ENCODE measurements around the gene EXTL2.

DNA sequence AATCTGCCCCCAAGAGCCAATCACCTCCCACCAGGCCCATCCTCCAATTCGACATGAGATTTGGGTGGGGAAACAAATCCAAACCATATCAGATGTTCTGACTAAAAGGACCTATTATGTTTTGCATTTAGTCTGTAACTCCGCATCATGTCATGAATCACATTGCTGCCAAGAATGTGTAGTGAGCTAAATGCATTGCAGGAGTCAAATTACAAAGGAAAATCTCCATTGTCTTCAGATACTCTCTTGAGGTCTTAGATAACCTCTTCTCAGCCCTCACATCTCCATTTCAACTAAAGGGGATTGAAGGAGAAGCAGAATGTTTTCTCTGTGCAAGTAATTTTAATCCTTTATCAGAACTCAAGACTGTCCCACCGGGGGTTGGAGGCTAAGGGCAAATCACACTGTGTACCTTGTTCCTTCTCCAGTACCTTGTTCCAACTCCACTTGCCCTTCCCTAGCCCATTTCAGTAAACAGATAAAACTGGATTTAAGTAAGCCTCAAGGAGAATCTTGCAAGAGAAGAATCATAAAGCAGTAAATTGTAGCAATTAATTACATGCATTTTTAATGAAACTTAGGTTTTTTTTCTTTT is 34.1 kb downstream of the EXTL2 start:
- TF ChIP-seq CBX8 (IDR thresholded peaks at IDR 0.05; ENCODE audit: borderline replicate concordance, extremely low read depth, low read depth, low read length, poor library complexity, severe bottlenecking): no peak
- TF ChIP-seq ETS1 (conservative IDR thresholded peaks at IDR 0.05; ENCODE audit: control insufficient read depth, low read depth, low read length): no peak
